NCI-H524 treated with DMSO at 0.1 percent for 48 hours (cell line): ENCODE data around the gene AGBL1.

Source experiments
- DNase-seq: peaks from one replicate; lab custom pipeline; 2025; lab: John Stamatoyannopoulos, UW

The AGBL1 gene

GRCh38 chr15:86645925-86646500 lies 566.3 kb downstream of the AGBL1 start:
- no peak for DNase-seq

- DNase-seq, result no peak
Observed at GRCh38 chr15:86647810-86648440, 568.3 kb downstream of the AGBL1 start.

GRCh38 chr15:86649277-86649676 lies 569.6 kb downstream of the AGBL1 start:
- DNase-seq, result no peak

- no peak for DNase-seq
Observed at GRCh38 chr15:86650094-86650493, 570.4 kb downstream of the AGBL1 start.

GRCh38 chr15:86653344-86654197 lies 573.9 kb downstream of the AGBL1 start:
- DNase-seq, result no peak

- no peak for DNase-seq
Observed at GRCh38 chr15:86654501-86654900, 574.8 kb downstream of the AGBL1 start.

- no peak for DNase-seq
Observed at GRCh38 chr15:86657305-86657704, 577.6 kb downstream of the AGBL1 start.

- DNase-seq, result no peak
Observed at GRCh38 chr15:86659724-86660411, 580.2 kb downstream of the AGBL1 start.

- DNase-seq, result no peak
Observed at GRCh38 chr15:86661580-86661979, 581.9 kb downstream of the AGBL1 start.

GRCh38 chr15:86663304-86663703 lies 583.6 kb downstream of the AGBL1 start:
- no peak for DNase-seq

- no peak for DNase-seq
Observed at GRCh38 chr15:86663979-86664378, 584.3 kb downstream of the AGBL1 start.

- no peak for DNase-seq
Observed at GRCh38 chr15:86664581-86664980, 584.9 kb downstream of the AGBL1 start.

GRCh38 chr15:86676002-86676401 lies 596.3 kb downstream of the AGBL1 start:
- no peak for DNase-seq

GRCh38 chr15:86677278-86677677 lies 597.6 kb downstream of the AGBL1 start:
- DNase-seq, result no peak

GRCh38 chr15:86685263-86685662 lies 605.6 kb downstream of the AGBL1 start:
- DNase-seq, result no peak

- peak; percentile 36 for DNase-seq
Observed at GRCh38 chr15:86689006-86689405, 609.3 kb downstream of the AGBL1 start.

- no peak for DNase-seq
Observed at GRCh38 chr15:86690566-86690965, 610.9 kb downstream of the AGBL1 start.

- DNase-seq, result peak; percentile 20
Observed at GRCh38 chr15:86691091-86691663, 611.5 kb downstream of the AGBL1 start.

GRCh38 chr15:86700864-86701610 lies 621.4 kb downstream of the AGBL1 start:
- no peak for DNase-seq

- no peak for DNase-seq
Observed at GRCh38 chr15:86701611-86701963, 621.9 kb downstream of the AGBL1 start.

- DNase-seq, result no peak
Observed at GRCh38 chr15:86706813-86707212, 627.1 kb downstream of the AGBL1 start.

- no peak for DNase-seq
Observed at GRCh38 chr15:86711476-86711875, 631.8 kb downstream of the AGBL1 start.
